Measurements from ENCODE around the gene RALGPS1.

Gene RALGPS1, protein sequence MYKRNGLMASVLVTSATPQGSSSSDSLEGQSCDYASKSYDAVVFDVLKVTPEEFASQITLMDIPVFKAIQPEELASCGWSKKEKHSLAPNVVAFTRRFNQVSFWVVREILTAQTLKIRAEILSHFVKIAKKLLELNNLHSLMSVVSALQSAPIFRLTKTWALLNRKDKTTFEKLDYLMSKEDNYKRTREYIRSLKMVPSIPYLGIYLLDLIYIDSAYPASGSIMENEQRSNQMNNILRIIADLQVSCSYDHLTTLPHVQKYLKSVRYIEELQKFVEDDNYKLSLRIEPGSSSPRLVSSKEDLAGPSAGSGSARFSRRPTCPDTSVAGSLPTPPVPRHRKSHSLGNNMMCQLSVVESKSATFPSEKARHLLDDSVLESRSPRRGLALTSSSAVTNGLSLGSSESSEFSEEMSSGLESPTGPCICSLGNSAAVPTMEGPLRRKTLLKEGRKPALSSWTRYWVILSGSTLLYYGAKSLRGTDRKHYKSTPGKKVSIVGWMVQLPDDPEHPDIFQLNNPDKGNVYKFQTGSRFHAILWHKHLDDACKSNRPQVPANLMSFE

DNA sequence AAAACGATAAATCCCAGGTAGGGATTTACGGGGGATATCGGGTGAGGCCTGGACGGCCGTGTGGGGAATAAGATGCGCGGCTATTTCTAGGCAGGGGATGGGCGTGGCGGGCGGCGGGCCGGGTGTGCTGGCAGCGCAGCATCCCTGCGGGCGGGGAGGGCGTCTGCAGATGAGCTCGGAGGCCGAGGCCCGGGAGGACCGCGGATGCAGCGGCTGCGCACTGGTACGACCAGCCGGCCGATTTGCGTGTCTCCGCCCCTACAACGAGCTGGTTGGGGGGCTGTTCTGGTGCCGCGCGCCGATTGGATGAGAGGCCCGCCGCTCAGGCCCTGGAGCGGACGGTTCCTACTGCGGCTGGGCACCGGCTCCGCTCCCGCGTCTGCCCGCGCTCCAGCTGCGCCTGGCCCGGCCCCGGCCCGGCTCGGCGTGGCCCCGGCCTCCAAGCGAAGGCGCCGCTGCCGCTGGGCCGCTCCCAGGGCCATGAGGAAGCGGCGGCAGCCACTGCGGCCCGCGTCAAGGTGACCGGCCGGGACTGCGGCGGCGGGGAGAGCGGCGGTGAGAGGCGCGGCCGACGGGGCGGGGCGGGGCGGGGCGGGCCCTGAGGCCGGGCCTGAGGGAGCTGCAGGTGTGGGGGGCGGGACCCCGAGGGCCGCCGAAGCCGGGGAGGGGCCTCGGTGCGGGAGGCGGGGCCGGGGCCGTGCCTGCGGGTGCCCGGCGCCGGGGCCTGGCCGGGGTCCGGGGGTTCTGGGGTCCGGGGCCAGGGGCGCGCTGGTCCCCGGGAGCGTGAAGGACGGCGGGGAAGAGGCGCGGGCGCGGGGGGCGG lies at the start of gene RALGPS1:
RALGPS1 (plus strand) TSS at position 325 of the 823 bp plus-strand sequence. CDS start 47,508 bp downstream, outside the sequence.
- peak; percentile 92 for DNase-seq

DNA sequence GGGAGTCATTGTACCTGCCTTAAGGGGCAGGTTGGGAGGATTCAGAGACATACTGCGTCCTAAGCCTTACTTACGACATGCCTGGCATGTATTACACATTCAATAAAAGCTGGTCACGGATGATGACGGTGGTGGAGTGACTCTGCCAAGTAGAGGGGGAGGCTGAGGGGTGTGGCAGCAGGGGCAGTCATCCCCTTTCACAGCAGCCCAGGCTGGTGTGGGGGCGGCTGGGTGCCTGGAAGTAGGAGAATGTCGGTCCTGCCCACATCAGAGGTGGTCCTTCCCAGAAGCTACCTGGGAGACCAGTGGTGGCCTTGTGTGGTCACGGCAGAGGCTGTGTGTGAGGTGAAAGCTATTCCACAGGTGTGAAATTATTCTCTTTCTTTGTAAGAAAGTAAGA lies 45.2 kb upstream of the RALGPS1 start:
- DNase-seq = no peak

DNA sequence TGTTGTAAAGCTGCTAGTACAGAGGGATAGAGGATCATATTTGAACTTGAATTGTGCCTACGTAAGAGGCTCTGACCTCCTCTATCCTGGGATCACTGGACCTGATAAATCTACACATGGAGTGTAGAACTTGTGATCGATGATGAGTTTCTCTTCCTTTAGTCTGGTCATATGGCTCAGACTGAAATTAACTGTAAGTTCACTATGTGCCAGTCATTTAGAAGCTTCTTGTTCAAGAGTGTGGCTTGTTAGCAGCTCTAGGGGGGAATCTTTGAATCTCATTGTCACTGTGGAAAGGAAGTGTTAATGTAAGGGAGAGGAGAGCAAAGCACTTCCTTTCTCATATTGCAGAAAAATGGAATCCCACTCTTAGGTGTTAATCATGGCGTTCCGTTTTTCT lies 42.1 kb upstream of the RALGPS1 start:
- no peak for DNase-seq

DNA sequence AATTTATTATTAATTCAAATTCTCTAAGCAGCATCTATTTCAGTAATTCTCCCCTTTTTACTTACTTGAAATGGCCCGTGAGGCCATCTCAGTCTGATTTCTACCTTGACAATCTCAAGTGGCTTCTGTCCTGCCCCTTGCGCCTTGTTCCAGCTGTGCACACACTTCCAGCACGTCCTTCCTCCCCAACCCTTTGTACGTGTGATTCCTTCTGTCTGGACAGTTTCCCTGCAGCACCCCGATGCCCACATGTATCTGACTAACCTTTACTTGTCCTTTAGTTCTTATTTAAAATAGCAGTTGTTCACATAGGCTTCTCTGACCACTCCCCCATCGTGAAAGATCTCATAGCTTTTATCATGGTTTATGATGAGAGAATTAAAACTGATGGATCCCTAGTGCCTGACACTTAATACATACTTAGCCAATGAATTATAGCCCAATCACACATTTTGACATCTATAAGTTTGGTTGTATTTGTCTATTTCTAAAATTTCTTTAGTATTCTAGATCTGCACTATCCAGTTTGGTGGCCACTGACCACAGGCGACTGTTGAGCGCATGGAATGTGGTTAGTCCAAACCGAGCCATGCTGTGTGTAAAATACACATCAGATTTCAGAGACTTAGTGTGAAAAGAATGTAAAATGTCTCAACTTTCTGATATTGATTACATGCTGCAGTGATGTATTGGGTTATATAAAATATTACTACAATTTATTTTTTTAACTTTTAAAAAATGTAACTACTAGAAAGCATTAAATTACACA lies 39.9 kb upstream of the RALGPS1 start:
- DNase-seq = no peak

DNA sequence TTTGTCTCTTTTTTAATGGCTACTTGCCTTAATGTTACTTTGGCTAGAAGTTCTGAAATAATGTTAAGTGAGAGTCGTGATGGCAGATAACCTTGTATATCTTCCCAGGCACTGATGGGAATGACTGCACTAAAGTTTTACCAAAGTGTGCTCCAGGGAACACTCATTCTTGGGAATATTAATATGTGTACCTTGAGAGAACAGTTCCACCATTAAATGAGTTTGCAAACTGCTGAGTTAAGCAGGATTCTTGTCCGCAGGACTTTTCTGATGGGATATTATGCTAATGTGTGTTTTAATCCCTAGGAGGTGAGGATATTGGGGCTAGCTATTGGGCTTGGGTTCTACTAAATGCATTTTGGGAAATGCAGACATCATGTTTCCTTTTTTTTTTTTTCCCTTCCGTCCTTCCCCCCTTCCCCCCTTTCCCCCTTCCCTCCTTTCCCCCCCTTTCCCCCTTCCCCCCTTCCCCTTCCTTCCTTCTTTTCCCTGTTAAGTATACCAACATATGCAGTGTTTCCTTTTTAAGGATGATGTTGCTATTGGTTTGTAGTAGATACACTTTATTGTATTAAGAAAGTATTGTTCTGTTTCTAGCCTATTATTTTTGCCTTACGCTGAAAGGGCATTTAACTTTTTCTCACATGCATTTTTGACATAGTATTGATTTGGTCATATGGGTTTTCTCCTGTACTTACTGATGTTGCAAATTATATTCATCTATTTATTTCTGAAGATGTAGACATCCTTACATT lies 38.6 kb upstream of the RALGPS1 start:
- DNase-seq = no peak

DNA sequence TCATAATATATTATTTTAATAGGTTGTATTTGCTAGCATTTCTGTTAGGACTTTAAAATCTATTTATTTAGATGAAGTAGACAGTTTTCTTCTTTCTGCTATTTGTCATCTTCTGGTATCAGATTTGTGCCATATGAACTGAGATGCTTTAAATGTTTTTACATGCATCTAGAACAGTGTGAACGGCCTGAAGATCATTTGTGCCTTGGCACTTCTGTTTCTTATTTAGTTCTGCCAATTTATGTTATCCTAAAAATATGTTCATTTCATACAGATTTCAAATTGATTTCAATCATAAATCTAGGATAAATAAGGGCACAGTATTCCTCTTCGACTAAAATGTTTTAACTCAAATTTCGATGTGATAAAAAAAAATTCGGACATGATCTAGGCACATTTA lies 38.1 kb upstream of the RALGPS1 start:
- DNase-seq = no peak

DNA sequence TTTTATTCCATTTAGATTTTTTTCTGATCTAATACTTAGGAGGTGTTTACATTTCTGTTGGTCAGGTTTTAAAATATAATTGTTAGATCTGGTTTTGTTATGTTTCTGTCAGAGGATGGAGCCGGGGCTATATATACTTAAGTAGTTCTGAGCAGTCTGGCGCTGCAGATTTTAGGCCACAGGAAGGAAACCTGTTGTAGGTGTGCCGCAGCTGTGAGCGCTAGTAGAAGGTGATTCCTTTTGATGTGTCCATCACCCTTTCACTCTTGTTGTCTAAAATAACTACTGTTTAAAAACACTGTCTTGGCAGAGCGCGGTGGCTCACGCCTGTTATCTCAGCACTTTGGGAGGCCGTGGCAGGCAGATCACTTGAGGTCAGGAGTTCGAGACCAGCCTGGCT lies 37.2 kb upstream of the RALGPS1 start:
- DNase-seq = no peak

DNA sequence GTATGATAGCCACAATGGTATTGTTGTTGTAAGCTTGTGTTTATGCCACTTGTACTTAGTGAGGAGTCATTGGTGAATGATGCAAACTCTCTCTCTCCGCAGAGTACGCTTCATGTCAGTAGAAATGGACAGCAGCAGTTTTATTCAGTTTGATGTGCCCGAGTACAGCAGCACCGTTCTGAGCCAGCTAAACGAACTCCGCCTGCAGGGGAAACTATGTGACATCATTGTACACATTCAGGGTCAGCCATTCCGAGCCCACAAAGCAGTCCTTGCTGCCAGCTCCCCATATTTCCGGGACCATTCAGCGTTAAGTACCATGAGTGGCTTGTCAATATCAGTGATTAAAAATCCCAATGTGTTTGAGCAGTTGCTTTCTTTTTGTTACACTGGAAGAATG lies 35.3 kb upstream of the RALGPS1 start:
- DNase-seq = no peak

DNA sequence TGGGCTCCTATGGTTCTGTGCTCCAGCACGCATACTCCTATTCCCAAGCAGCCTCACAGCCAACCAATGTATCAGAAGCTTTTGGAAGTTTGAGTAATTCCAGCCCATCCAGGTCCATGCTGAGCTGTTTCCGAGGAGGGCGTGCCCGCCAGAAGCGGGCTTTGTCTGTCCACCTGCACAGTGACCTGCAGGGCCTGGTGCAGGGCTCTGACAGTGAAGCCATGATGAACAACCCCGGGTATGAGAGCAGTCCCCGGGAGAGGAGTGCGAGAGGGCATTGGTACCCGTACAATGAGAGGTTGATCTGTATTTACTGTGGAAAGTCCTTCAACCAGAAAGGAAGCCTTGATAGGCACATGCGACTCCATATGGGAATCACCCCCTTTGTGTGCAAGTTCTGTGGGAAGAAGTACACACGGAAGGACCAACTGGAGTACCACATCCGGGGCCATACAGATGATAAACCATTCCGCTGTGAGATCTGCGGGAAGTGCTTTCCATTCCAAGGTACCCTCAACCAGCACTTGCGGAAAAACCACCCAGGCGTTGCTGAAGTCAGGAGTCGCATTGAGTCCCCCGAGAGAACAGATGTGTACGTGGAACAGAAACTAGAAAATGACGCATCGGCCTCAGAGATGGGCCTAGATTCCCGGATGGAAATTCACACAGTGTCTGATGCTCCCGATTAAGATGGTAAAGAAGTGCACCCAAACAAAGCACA lies 34.2 kb upstream of the RALGPS1 start:
- DNase-seq = no peak

DNA sequence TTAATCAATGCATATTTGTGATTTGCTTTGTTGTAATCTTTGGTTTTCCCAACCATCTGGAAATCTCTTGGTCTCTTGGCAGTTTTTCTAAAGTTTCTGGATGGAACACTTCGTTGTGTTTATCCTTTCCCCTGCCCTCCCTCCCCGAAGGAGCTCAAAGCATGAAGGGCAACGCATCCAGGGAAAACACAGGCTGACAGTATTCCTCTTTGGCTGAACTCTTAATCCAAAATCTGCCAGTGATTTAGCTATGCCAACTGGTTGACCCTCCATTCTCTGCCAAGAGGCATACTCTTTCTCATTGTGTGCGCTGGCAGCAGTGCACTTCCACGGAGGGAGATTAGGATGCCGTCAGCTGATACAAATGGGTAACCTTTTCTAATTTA lies 33.6 kb upstream of the RALGPS1 start:
- no peak for DNase-seq

DNA sequence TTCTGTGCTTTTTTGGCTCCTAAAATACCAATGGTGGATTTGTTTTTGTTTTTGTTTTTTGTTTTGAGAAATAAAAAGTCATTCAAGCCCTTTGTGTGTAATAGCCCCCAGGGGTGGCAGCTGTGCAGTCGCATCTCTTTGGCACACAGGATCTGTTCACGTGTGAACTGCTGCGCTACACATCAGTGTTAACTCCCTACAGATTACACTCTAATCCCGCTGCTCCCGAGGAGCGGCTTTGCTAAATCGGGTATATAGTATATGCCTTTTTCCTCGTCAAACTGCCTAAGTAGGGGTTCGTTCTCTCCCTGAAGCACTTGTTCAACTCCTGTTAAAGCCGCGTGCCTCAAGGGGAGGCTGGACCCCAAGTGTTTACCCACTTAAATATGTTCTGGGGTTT lies 31.8 kb upstream of the RALGPS1 start:
- DNase-seq = no peak

DNA sequence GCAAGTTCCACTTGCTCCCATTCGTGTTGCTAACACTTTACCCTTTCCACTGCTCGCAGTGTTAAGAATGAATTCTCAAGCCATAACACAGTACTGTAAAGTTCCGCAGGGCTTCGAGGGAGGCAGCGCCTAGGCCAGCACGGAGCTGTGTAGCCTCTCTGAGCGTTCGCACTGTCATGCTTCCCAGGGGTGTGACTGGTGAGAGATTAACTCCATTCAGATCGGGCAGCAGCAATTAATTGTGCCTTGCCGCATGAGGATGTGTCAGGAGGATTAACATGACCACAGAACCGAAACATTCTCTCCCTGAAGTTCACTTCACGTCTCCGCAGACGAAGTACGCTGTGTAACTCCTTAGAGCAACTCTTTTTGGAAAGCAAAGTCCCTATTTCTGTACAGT lies 30.9 kb upstream of the RALGPS1 start:
- no peak for DNase-seq

DNA sequence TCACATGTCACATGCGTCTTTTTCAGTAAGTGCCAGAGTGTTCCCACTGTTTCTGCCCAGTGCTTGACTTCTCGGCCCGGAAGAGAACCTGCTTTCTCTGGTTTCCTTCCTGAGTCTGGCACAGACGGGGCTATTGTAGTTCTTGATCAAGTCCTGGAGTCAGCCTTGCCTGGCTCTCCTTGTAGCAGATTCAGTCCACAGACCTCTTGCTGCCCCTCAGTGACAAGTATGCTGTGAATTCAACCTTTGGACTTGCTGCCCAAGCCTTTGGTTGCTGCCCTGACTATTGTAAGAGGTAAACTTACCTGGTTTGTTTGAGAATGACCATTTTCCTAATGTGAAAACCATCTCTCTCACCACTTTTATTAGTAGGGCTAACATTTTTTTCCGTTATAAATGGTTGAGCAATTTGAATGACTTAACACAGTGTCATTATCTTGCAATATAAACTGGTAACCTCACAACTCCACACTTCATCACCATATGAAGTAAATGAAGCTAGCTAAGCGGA lies 29.4 kb upstream of the RALGPS1 start:
- DNase-seq = no peak

DNA sequence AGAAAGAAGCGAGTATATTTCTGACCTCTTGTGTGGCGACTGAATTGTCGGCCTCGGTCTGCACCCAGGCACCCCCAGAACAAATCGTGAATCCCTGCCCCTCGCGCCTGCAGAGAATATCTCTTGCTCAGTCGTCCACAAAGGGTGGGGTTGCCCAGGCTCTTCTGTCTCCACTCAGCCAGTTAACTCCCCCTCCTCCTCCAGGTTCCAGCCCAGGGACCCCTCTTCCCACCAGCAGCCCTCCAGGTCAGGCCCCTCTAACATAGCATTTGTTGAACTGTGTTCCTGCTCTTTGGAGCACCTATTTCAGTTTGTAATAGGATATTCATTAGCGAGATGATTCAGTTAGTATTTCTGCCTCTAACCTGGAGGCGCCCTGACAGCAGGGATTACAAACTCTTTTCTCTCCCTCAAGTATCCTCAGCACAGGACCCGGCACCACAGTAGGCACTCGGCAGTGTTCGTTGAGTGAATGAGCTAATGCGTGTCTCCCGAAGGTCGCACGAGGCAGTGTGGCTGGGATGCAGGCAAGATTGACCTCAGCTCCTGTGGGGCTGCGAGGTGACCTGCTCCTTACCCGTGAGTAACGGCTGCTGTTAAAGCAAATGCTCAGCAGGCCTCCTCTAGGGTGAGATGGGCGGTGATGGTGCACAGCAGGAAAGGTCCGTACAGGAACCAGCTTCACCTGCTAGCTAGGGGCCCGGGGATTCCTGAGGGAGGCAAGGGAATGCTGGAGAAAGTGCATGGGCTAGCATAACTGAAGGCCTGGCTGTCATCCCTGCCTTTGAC lies 28.4 kb upstream of the RALGPS1 start:
- DNase-seq = no peak

DNA sequence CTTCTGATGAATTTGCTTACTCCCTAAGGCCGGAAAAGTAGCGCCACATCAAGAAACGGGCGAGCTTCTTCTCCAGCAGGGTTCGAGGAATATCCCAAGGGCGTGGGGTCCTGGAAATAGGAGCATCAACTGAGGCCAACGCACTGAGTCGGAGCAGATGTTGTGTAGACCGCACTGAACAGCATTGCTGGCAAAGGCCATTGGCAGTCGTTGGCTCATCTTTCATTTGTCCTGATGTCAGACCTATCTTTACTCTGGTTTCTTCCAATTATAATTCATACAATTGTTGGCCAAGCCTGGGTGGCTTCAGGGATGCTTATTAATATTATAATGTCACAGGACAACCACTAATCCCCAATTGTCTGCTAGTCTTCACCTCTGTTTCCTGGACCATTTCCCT lies 27.7 kb upstream of the RALGPS1 start:
- no peak for DNase-seq

DNA sequence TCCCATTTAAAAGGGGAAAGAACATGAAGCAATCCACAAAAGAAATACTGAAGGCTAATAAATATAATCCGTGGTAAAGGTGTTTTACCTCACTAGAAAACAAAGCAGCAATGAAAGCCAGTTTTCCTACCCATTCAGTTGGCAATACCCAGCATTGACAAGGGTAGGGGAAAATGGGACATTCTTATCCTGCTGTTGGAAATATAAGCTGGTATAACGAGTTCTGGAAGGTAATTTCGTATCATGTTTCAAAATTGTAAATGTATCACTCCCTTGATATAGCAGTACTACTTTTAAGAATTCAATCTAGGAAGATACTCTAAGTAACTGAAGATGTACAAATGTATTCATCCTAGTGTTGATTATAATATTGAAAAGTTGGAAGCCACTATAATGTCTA lies 22.9 kb upstream of the RALGPS1 start:
- no peak for DNase-seq

DNA sequence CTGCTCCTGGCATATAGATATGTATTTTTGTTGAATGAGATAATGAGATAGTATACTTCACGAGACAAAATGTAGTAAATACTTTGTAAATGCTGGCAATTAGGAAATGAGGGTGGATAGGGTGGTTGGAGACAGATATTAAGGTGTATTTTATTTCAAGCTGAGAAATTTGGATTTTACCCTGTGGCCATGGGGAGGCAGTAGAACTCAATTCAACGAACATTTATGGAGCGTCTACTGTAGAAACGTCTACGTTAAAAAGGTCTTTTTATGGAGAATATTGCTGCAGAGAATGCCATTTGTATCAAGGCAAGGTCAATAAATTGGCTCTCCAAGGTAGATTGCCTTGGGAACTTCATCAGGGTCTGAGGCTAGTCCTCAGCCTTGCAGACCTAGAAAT lies 21.5 kb upstream of the RALGPS1 start:
- no peak for DNase-seq

DNA sequence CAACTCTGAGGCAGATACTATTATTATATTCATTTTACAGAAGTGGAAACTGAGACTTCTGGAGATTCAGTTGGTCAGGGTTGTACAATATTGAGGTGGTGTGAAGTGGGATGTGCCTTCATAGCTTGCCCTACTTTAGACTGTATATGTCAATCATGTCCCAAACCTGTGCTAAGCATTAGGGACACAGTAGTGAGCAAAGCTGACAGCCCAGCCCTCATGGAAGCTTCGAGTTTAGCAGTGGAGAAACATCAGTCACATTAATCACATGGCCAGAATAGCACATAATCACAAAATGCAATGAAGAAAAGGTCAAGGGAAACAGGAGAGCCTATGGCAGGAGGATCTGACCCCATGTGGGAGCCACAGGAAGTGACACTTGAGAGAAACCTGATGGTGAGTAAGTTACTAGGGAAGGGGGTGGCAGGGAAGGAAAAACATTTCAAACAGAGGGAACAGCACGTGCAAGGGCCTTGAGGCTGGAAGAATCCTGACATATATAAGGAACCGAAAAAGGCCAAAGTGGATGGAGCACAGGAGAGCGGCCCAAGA lies 20.5 kb upstream of the RALGPS1 start:
- no peak for DNase-seq

DNA sequence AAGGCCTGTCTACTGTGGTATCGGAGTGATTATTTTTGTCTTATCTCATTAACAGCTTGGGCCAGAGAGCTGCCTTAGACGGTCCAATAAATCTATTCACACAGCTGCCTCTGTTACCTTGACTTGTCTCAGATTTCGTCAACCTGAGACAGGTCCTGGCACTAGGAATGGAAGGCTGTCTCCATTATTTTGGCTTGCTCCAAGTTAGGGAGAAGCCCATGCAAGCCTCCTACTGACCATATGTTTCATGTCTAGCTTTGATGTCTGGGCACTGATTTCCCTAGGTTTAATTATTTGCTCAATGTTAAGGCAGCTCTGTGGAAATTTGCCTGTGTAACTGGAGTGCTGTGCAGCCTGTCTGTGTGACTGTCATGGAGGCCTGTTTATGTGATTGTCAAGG lies 12.4 kb upstream of the RALGPS1 start:
- DNase-seq = no peak

DNA sequence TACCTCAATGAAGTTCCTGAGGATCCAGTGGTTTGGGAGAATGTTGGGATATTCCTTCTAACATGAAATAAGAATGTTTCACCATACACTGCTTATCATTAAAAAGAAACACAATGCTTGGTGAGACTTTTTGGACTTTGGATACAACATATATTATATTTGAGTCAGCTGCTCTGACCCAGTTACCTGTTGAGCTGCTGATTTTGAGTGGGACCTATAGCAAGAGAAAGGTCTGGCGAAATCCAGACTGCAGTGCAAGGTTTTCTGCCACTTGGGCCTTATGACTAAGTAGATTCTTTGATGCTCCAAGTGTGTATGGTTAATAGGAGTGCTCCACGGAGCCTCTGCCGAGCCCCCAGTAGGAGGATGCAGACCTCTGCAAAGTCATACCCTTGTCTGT lies 10.0 kb upstream of the RALGPS1 start:
- no peak for DNase-seq

All from fibroblast of skin of right biceps (primary cell).